Activated naive CD4-positive, alpha-beta T cell treated with anti-CD3 and anti-CD28 coated beads, Interleukin-2, amount 50 U/mL, for 72 hours (primary cell): ENCODE measurements around the gene CALN1. TPM values are rescaled to one million over a fixed set of nuclear protein-coding genes. Genes with fewer than 3 reads are reported as not detected.

ENCODE experiments used
- ATAC-seq, 2 donors: fragments of 150-1000 bp; cut with Tn5 transposase; 2 replicates each; pipeline ENCODE4 v1.10.0; 2021; ENCODE audit warnings: mild to moderate bottlenecking in 2 of 2, moderate library complexity in 2 of 2
- DNase-seq, 2 donors: peaks; one replicate each; pipeline ENCODE4 v3.0.0; 2021 to 2022; ENCODE audit warnings: low spot score in 2 of 2
- H3K27ac Mint-ChIP-seq, 2 donors: one replicate each; pipeline ENCODE4 v1.8.0; 2022; ENCODE audit warnings: mild to moderate bottlenecking in 2 of 2, mixed read lengths in 2 of 2
- H3K36me3 Mint-ChIP-seq, 2 donors: one replicate each; pipeline ENCODE4 v1.8.0; 2022; ENCODE audit warnings: mixed read lengths in 2 of 2
- H3K9me3 Mint-ChIP-seq, 2 donors: one replicate each; pipeline ENCODE4 v1.8.0; 2022; ENCODE audit warnings: mixed read lengths in 2 of 2
- total RNA-seq, 2 donors: library from RNA; stranded (reverse); gene quantifications; one replicate each; pipeline ENCODE4 v1.2.3, GENCODE V29; 2022

The CALN1 gene
- total RNA-seq, 2 donors from 2014 or later, result not detected

GRCh38 chr7:72037516-72037915 is 374.6 kb downstream of the CALN1 start:
- Mint-ChIP-seq H3K9me3 (peaks cover 17 to 26% of the 10 kb centered on the region in 2 donors), H3K27ac (no peak overlapping the region), H3K36me3 (peaks cover 0 to 15% of the 10 kb centered on the region in 2 donors)
- DNase-seq (no peak), ATAC-seq (no peak)

DNA sequence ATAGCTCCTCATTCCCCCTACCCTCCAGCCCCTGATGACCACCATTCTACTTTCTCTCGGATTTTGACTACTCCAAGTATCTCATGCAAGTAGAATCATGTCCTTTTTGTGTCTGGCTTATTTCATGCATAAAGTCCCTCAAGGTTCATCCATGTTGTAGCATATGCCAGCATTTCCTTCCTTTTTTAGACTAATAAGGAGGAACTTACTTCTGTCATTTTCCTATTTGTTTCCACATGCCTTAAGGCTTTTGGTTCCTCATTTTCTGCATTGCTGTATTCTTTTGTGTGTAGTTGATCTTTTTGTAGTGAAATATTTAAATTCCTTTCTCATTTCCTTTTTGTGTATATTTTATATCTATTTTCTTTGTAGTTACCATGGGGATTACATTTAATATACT is 376.9 kb downstream of the CALN1 start:
- peaks cover 15% of the 10 kb centered on the region in 2 donors for H3K9me3 Mint-ChIP-seq
- peaks cover 0 to 10% of the 10 kb centered on the region in 2 donors for H3K36me3 Mint-ChIP-seq
- no peak overlapping the region for H3K27ac Mint-ChIP-seq
- no peak for ATAC-seq
- no peak for DNase-seq

DNA sequence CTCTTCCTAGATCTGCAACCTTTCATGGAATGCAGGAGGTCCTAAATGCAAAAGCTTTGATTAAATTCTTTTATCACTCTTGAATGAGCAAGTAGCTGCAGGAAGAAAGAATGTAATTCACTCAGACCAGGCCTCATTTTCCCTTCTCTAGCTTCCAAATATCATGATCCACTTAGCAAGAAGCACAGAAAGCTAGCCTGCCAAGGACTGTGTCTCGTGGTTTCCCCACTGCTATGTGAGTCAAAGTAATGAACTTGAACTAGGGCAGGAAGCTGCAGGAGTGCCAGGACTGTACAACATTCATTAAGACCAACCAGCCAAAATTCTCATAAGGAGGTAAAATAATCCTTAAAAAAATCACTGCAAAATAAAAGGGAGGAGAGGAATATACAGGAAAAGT is 379.2 kb downstream of the CALN1 start:
- Mint-ChIP-seq H3K27ac (no peak overlapping the region), H3K9me3 (peaks cover 18 to 20% of the 10 kb centered on the region in 2 donors), H3K36me3 (peaks cover 0 to 10% of the 10 kb centered on the region in 2 donors)
- ATAC-seq, result no peak
- no peak for DNase-seq

DNA sequence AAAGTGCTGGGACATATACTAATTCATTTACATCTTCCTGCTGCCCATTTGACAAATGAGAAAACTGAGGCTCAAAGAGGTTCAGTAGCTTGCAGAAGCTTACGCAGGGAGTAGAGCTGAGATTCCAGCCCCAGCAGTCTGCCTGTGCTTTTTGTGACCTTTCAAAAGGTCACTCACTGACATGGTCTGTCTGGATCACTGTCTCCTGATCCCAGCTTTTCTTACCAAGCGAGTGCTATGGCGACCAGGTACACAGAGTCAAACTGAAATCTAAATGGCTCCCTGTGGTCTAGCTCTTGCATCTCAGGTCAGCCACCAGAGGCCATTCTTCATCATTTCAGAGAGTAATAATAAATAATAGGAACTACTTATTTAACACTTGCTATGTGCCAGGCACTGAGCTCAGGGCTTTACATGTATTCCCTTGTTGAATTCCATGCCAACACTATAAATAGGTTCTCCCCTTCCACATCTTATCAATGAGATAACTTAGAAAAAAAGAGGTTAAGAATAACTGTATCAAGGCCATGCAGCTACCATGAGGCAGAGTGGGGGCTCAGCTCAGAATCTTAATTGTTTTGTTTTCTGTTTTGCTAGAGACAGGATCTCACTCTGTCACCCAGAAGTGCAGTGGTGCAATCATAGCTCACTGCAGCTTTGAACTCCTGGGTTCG is 381.0 kb downstream of the CALN1 start:
- Mint-ChIP-seq H3K9me3 (peaks cover 14 to 15% of the 10 kb centered on the region in 2 donors), H3K36me3 (peaks cover 0 to 10% of the 10 kb centered on the region in 2 donors), H3K27ac (no peak overlapping the region)
- ATAC-seq (no peak), DNase-seq (no peak)

DNA sequence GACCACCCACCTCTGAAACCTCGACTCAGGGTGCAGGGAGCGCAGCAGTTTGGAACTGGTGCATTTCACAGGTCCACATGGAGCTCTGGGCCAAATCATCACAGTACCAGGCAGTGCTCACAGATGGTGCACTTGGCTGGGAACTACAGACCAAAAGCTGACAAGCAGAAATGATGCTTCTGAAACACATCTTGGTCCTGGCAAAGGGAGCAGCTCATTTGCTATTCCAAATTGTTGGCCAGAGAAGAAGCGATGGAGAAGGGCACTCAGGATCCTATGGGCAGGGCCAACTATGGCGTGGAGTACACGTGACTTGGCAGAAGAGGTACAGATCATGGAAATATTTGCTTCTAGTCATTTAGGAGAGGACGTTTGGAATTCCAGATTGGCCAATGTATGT is 383.9 kb downstream of the CALN1 start:
- ATAC-seq (no peak), DNase-seq (no peak)
- H3K9me3 Mint-ChIP-seq, result peaks cover 13 to 18% of the 10 kb centered on the region in 2 donors
- H3K36me3 Mint-ChIP-seq, result peaks cover 0 to 10% of the 10 kb centered on the region in 2 donors
- H3K27ac Mint-ChIP-seq, result no peak overlapping the region

GRCh38 chr7:72025381-72025960 is 386.7 kb downstream of the CALN1 start:
- DNase-seq (no peak), ATAC-seq (no peak)
- Mint-ChIP-seq H3K36me3 (peaks cover 0 to 4% of the 10 kb centered on the region in 2 donors), H3K9me3 (peaks cover 16 to 20% of the 10 kb centered on the region in 2 donors), H3K27ac (no peak overlapping the region)

DNA sequence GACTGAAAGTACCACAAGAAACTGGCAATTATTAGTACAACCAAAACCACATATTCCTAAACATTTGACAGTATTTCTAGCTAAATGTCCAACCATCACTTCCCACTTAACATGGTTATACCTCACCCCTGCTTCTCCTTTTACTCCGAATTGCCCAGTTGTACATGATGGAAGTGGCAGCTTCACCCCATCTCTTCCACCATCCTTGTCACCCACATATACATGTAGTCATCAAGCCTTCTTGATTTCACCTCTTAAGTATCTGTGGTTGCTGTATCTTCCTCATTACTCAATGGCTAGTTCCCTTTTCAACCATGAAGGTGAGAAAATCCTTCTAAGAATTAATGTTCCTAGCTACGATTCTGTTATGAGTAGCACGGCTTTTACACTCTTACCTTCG is 388.2 kb downstream of the CALN1 start:
- no peak overlapping the region for H3K27ac Mint-ChIP-seq
- H3K9me3 Mint-ChIP-seq, result peaks cover 18 to 21% of the 10 kb centered on the region in 2 donors
- DNase-seq (no peak), ATAC-seq (no peak)
- H3K36me3 Mint-ChIP-seq, result peaks cover 0 to 4% of the 10 kb centered on the region in 2 donors

DNA sequence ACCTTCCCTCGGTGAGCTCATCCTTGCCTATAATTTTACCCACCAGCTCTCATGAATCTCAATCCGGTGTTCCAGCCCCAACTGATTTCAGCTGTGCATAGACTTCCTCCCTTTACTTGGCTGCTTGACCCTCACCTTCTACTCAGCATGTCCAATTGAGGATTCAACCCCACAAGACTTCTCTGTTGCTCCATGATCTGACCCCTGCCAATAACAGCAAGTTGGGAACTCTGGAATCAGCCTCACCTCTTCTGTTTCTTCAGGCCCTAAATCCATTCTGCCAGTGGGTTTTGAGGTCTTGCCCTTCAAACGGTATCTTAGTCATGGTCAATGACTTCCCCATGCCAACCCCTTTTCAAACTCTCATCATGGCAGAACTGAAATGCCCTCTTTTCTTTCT is 390.4 kb downstream of the CALN1 start:
- peaks cover 0 to 4% of the 10 kb centered on the region in 2 donors for H3K36me3 Mint-ChIP-seq
- no peak for DNase-seq
- ATAC-seq, result no peak
- H3K9me3 Mint-ChIP-seq, result peaks cover 18 to 23% of the 10 kb centered on the region in 2 donors
- no peak overlapping the region for H3K27ac Mint-ChIP-seq

DNA sequence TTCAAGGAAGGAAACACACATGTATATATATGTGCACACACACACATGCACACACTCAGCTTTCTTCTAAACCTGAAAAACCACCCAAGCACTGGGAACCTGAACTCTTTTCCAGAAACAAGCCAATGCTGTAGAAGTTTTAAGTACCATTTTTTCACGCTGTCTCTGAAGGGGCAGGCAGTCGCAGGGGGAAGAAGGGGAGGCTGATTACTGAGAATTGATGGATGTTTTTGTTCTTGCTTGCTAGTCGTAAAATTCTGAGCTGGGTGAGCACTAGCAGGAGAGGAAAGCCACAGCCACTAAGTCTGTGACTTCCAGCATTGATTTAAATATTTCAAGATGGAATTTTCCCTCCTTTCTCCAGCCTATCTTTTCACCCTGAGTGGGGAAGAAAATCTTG is 391.8 kb downstream of the CALN1 start:
- Mint-ChIP-seq H3K27ac (no peak overlapping the region), H3K36me3 (peaks cover 0 to under 1% of the 10 kb centered on the region in 2 donors), H3K9me3 (peaks cover 17 to 18% of the 10 kb centered on the region in 2 donors)
- no peak for ATAC-seq
- no peak for DNase-seq

- ATAC-seq (no peak), DNase-seq (no peak)
- Mint-ChIP-seq H3K27ac (no peak overlapping the region), H3K36me3 (no peaks in the 10 kb centered on the region), H3K9me3 (peaks cover 13% of the 10 kb centered on the region in 2 donors)
These were observed 392.7 kb downstream of the CALN1 start for GRCh38 chr7:72019436-72019835.

DNA sequence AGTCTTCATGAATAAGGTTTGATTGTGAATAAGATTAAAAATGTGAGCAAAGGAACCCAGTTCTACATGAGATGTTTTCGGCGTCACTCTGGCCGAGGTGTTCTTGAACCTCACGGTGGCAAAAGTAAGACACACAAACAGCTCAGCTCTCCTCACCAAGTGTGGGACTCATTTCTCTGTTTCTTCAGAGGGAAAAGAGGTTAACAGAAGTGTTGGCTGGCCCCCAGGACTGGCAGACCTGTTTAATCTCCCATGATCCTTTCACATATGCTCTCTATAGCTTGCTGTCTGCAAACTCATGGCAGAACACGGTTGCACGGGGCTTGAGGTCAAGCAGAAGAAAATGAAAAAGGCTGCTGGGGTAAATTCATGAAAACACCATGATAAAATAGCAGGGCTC is 394.4 kb downstream of the CALN1 start:
- H3K27ac Mint-ChIP-seq, result no peak overlapping the region
- ATAC-seq (no peak), DNase-seq (no peak)
- H3K36me3 Mint-ChIP-seq, result no peaks in the 10 kb centered on the region
- H3K9me3 Mint-ChIP-seq, result peaks cover 13% of the 10 kb centered on the region in 2 donors

- H3K9me3 Mint-ChIP-seq, result peaks cover 7% of the 10 kb centered on the region in 2 donors
- no peak for DNase-seq
- no peak for ATAC-seq
These were observed 395.6 kb downstream of the CALN1 start for GRCh38 chr7:72016574-72016973.

GRCh38 chr7:72015136-72015535 is 397.0 kb downstream of the CALN1 start:
- no peak for ATAC-seq
- no peak overlapping the region for H3K27ac Mint-ChIP-seq
- no peaks in the 10 kb centered on the region for H3K36me3 Mint-ChIP-seq

More at GRCh38 chr7:72016574-72016973, 395.6 kb downstream of the CALN1 start:
- H3K36me3 Mint-ChIP-seq, result no peaks in the 10 kb centered on the region
- H3K27ac Mint-ChIP-seq, result no peak overlapping the region

GRCh38 chr7:72007018-72007417 is 405.1 kb downstream of the CALN1 start:
- ATAC-seq, result no peak
- Mint-ChIP-seq H3K27ac (no peak overlapping the region), H3K36me3 (no peaks in the 10 kb centered on the region), H3K9me3 (peaks cover 0 to 4% of the 10 kb centered on the region in 2 donors)
- DNase-seq, result no peak

More at GRCh38 chr7:72015136-72015535, 397.0 kb downstream of the CALN1 start:
- DNase-seq, result no peak
- peaks cover 3 to 4% of the 10 kb centered on the region in 2 donors for H3K9me3 Mint-ChIP-seq

DNA sequence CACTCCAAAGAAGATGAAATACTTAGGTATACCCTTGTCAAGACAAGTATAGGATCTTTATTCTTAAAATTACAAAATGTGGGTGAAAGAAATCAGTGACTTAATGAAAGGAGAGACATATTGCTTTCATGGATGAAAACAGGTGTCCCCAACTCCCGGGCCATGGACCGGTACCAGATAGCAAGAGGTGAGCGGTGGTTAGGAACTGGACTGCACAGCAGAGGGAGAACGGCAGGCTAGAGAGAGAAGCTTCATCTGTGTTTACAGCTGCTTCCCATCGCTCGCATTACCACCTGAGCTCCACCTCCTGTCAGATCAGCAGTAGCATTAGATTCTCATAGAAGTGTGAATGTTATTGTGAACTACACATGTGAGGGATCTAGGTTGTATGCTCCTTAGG is 408.9 kb downstream of the CALN1 start:
- H3K9me3 Mint-ChIP-seq, result peaks cover 0 to 3% of the 10 kb centered on the region in 2 donors
- ATAC-seq (no peak), DNase-seq (no peak)
- no peak overlapping the region for H3K27ac Mint-ChIP-seq
- no peaks in the 10 kb centered on the region for H3K36me3 Mint-ChIP-seq

DNA sequence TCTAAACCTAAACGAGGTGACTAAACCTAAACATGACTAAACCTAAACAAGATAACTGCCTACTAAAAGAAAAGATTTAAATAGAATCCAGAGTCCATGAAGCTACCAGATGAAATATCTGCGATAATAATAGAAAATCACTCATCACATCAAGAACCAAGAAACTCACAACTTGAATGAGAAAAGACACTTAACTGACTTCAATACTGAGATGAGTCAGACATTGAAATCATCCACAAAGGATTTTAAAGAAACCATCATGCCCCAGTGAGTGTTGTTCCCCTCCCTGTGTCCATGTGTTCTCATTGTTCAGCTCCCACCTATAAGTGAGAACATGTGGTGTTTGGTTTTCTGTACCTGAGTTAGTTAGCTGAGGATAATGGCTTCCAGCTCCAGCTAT is 416.0 kb downstream of the CALN1 start:
- ATAC-seq, result no peak
- H3K36me3 Mint-ChIP-seq, result no peaks in the 10 kb centered on the region
- no peak overlapping the region for H3K27ac Mint-ChIP-seq
- peaks cover 0 to 11% of the 10 kb centered on the region in 2 donors for H3K9me3 Mint-ChIP-seq
- DNase-seq, result no peak

- DNase-seq, result no peak
- no peak for ATAC-seq
- Mint-ChIP-seq H3K9me3 (peaks cover 0 to 14% of the 10 kb centered on the region in 2 donors), H3K36me3 (no peaks in the 10 kb centered on the region), H3K27ac (no peak overlapping the region)
These were observed 417.0 kb downstream of the CALN1 start for GRCh38 chr7:71995111-71995510.

GRCh38 chr7:71991586-71991985 is 420.6 kb downstream of the CALN1 start:
- no peak for DNase-seq
- Mint-ChIP-seq H3K27ac (no peak overlapping the region), H3K36me3 (peaks cover 0 to 5% of the 10 kb centered on the region in 2 donors), H3K9me3 (peaks cover 4 to 24% of the 10 kb centered on the region in 2 donors)
- ATAC-seq, result no peak
